Osteocyte (in vitro differentiated cells): ENCODE results near the gene MYBPH. TPM values are rescaled to one million over a fixed set of nuclear protein-coding genes. Genes with fewer than 3 reads are reported as not detected.

ENCODE experiments used
- DNase-seq: peaks from one replicate; pipeline ENCODE4 v3.0.0; 2021; ENCODE audit warnings: mixed read lengths; ENCODE audit not compliant: unreplicated experiment; ENCODE audit errors: extremely low spot score
- H3K27ac Mint-ChIP-seq: one replicate; pipeline ENCODE4 v1.8.0; 2021; ENCODE audit warnings: mild to moderate bottlenecking, mixed read lengths; ENCODE audit not compliant: unreplicated experiment
- H3K27me3 Mint-ChIP-seq: one replicate; pipeline ENCODE4 v1.8.0; 2021; ENCODE audit warnings: mixed read lengths; ENCODE audit not compliant: unreplicated experiment
- H3K36me3 Mint-ChIP-seq: one replicate; pipeline ENCODE4 v1.8.0; 2021; ENCODE audit warnings: mixed read lengths; ENCODE audit not compliant: unreplicated experiment
- H3K4me1 Mint-ChIP-seq: one replicate; pipeline ENCODE4 v1.8.0; 2021; ENCODE audit warnings: mixed read lengths; ENCODE audit not compliant: unreplicated experiment
- H3K4me3 Mint-ChIP-seq: one replicate; pipeline ENCODE4 v1.8.0; 2021; ENCODE audit warnings: mild to moderate bottlenecking, moderate library complexity, mixed read lengths; ENCODE audit not compliant: unreplicated experiment
- H3K9me3 Mint-ChIP-seq: one replicate; pipeline ENCODE4 v1.8.0; 2021; ENCODE audit warnings: mixed read lengths; ENCODE audit not compliant: unreplicated experiment
- CTCF ChIP-seq: fragments of 200-600 bp; sonication (generic); IDR thresholded peaks from 2 replicates; pipeline ENCODE4 v1.5.0; 2021; ENCODE audit warnings: antibody characterized with exemption, mild to moderate bottlenecking, moderate library complexity
- total RNA-seq: library from RNA; stranded (reverse); gene quantifications from 2 replicates; pipeline ENCODE4 v1.2.1, GENCODE V29; 2021

Gene MYBPH
- total RNA-seq, 1 donor from 2014 or later, result not detected

- no peak overlapping the region for H3K27ac Mint-ChIP-seq
- H3K36me3 Mint-ChIP-seq, result no peaks in the 10 kb centered on the region
- peaks cover 2% of the 10 kb centered on the region for H3K27me3 Mint-ChIP-seq
- DNase-seq, result no peak
- no peak for TF ChIP-seq CTCF
- H3K9me3 Mint-ChIP-seq, result no peaks in the 10 kb centered on the region
- peaks cover 13% of the 10 kb centered on the region for H3K4me1 Mint-ChIP-seq
- H3K4me3 Mint-ChIP-seq, result no peak overlapping the region
These were observed 828 bp upstream of the MYBPH start for GRCh38 chr1:203176273-203177035.

- Mint-ChIP-seq H3K4me1 (peaks cover 13% of the 10 kb centered on the region), H3K4me3 (no peak overlapping the region), H3K36me3 (no peaks in the 10 kb centered on the region), H3K9me3 (no peaks in the 10 kb centered on the region), H3K27ac (no peak overlapping the region), H3K27me3 (peaks cover 2% of the 10 kb centered on the region)
- TF ChIP-seq CTCF, result no peak
- DNase-seq, result no peak
These were observed 208 bp upstream of the MYBPH start for GRCh38 chr1:203175827-203176241.

GRCh38 chr1:203174324-203174985 is 1.2 kb downstream of the MYBPH start:
- DNase-seq, result no peak
- Mint-ChIP-seq H3K27ac (no peak overlapping the region), H3K4me1 (peaks cover 13% of the 10 kb centered on the region), H3K9me3 (no peaks in the 10 kb centered on the region), H3K27me3 (peaks cover 2% of the 10 kb centered on the region), H3K4me3 (no peak overlapping the region), H3K36me3 (no peaks in the 10 kb centered on the region)
- no peak for TF ChIP-seq CTCF

GRCh38 chr1:203173566-203173965 is 2.1 kb downstream of the MYBPH start:
- H3K27me3 Mint-ChIP-seq, result peaks cover 4% of the 10 kb centered on the region
- no peak for TF ChIP-seq CTCF
- no peak overlapping the region for H3K27ac Mint-ChIP-seq

GRCh38 chr1:203173011-203173555 is 2.5 kb downstream of the MYBPH start:
- Mint-ChIP-seq H3K27me3 (peaks cover 4% of the 10 kb centered on the region), H3K4me3 (no peak overlapping the region), H3K36me3 (no peaks in the 10 kb centered on the region), H3K9me3 (no peaks in the 10 kb centered on the region), H3K27ac (no peak overlapping the region), H3K4me1 (peaks cover 11% of the 10 kb centered on the region)
- TF ChIP-seq CTCF, result no peak
- no peak for DNase-seq

More at GRCh38 chr1:203173566-203173965, 2.1 kb downstream of the MYBPH start:
- Mint-ChIP-seq H3K36me3 (no peaks in the 10 kb centered on the region), H3K4me3 (no peak overlapping the region), H3K9me3 (no peaks in the 10 kb centered on the region), H3K4me1 (peaks cover 13% of the 10 kb centered on the region)
- DNase-seq, result no peak
